Large intestine (tissue), 3 donors: ENCODE measurements around the gene FSTL5. TPM values are rescaled to one million over a fixed set of nuclear protein-coding genes. Genes with fewer than 3 reads are reported as not detected.

Source experiments
- DNase-seq, 2 donors: peaks; one replicate each; pipeline versions ENCODE4 v3.0.0 to v3.0.0-alpha.2; 2013
- H3K27ac ChIP-seq: one replicate; pipeline ENCODE4 v1.5.1; 2013; ENCODE audit warnings: low read length
- H3K27me3 ChIP-seq: 2 replicates; pipeline ENCODE4 v1.6.1; 2013; ENCODE audit warnings: low read length; ENCODE audit not compliant: control insufficient read depth, insufficient read depth
- H3K36me3 ChIP-seq: 2 replicates; pipeline ENCODE4 v1.6.1; 2013; ENCODE audit warnings: low read length; ENCODE audit not compliant: control insufficient read depth, insufficient read depth
- H3K4me1 ChIP-seq: one replicate; pipeline ENCODE4 v1.6.1; 2013; ENCODE audit warnings: low read length; ENCODE audit not compliant: control insufficient read depth, insufficient read depth
- H3K4me3 ChIP-seq: one replicate; pipeline ENCODE4 v1.5.1; 2013; ENCODE audit warnings: low read length
- H3K9me3 ChIP-seq: one replicate; pipeline ENCODE4 v1.6.1; 2013; ENCODE audit warnings: mild to moderate bottlenecking, low read depth, low read length, moderate library complexity; ENCODE audit not compliant: control insufficient read depth
- WGBS: methylation state at CpG from one replicate; pipeline ENCODE4 v1.1.5; 2013; ENCODE audit warnings: low lambda C conversion rate; ENCODE audit not compliant: insufficient coverage; 5-methylcytosine and 5-hydroxymethylcytosine counted together
- polyA plus RNA-seq: library from polyadenylated mRNA; unstranded; fragments of 120-200 nt; gene quantifications from one replicate; pipeline ENCODE4 v1.2.1, GENCODE V29; 2013

Gene FSTL5
- polyA plus RNA-seq, 1 donor: 7.0 TPM

DNA sequence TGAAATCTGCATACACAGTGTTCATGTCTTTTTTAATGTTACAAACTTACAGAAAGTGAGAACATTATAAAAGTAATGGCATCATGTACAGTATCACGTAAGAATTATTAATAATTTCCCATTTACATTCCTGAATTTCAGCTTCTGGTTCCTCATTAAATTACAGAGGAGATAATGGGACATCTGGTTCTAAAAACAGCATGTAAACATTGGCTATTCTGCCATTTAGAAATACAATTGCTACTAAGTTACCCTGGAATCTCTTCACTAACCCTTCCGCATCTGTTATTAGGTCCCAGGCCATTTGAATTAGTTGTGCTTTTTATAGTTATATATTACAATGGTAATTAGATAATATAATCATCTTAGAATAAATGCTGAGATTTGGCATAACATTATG lies 505.1 kb downstream of the FSTL5 start:
- no peaks in the 10 kb centered on the region for H3K27me3 ChIP-seq
- WGBS: 67% methylated on average over 1 of the region's 2 CpGs
- no peak overlapping the region for H3K4me3 ChIP-seq
- no peaks in the 10 kb centered on the region for H3K4me1 ChIP-seq
- H3K36me3 ChIP-seq: no peaks in the 10 kb centered on the region
- H3K9me3 ChIP-seq: no peaks in the 10 kb centered on the region
- no peak overlapping the region for H3K27ac ChIP-seq
- no peak for DNase-seq

DNA sequence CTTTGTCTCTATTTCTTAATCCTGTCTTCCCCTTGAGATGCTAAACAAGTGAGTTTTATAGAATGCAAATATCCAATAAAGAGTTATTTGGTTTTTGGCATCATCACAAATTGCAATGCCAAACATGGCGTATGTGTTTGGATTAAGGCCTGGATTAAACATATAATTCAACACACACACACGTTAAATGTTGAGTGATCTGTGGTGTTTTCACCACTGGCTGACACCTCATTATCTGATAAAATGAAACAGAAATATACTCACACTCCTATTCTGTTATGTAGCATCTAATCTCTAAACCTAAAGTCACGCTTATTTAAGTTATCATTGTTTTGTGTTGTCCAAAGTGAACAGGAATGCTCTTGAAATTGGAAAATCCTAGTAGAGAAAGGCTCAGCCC lies 506.2 kb downstream of the FSTL5 start:
- DNase-seq: no peak
- no CpG with 5 or more reads among the region's 3 CpGs for WGBS
- Histone ChIP-seq H3K36me3 (no peaks in the 10 kb centered on the region), H3K27ac (no peak overlapping the region), H3K9me3 (no peaks in the 10 kb centered on the region), H3K4me3 (no peak overlapping the region), H3K27me3 (no peaks in the 10 kb centered on the region), H3K4me1 (no peaks in the 10 kb centered on the region)

DNA sequence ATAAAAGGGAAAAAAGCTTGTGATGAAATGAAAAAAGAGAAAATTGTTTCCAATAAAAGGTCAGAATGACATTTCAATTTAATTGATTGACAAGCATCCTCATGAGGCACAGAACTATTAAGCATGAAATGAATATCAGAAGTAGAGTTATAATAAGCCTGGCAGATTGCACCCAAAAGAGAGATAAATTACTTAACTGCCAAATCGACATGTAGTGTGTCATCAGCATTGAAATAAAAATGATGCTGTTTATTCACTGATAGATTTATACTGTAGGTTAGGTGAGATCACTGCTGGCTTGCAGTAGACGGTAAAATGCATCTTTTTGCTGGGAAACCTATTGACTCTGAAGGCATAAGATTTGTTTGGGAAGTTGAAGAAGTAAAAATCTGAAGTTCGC lies 507.2 kb downstream of the FSTL5 start:
- no peaks in the 10 kb centered on the region for H3K4me1 ChIP-seq
- DNase-seq: no peak
- H3K27me3 ChIP-seq: no peaks in the 10 kb centered on the region
- no peaks in the 10 kb centered on the region for H3K36me3 ChIP-seq
- no peaks in the 10 kb centered on the region for H3K9me3 ChIP-seq
- no peak overlapping the region for H3K27ac ChIP-seq
- WGBS: 83% methylated on average over 2 of the region's 3 CpGs
- H3K4me3 ChIP-seq: no peak overlapping the region

GRCh38 chr4:161655148-161655547 lies 508.7 kb downstream of the FSTL5 start:
- Histone ChIP-seq H3K27me3 (no peaks in the 10 kb centered on the region), H3K9me3 (no peaks in the 10 kb centered on the region), H3K36me3 (no peaks in the 10 kb centered on the region), H3K4me1 (no peaks in the 10 kb centered on the region), H3K27ac (no peak overlapping the region), H3K4me3 (no peak overlapping the region)
- no CpG with 5 or more reads among the region's 2 CpGs for WGBS
- DNase-seq: no peak

DNA sequence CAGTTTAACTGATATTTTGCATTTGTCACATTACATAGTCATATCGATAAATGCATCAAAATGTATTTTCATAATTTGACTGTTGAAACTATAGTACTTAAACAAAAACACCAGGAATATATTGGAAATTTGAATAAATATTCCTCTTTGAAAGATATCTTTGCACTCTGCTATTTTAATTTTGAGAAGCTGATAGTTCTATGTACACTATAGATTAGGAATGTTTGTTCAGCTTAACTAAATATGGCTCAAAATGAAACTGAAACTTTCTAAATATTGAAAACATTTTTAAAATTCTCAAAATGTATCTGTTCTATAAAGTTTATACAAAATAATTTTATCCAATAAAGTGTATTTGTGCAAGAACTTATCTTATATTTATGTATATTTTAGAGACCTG lies 510.1 kb downstream of the FSTL5 start:
- Histone ChIP-seq H3K4me1 (no peaks in the 10 kb centered on the region), H3K36me3 (no peaks in the 10 kb centered on the region), H3K4me3 (no peak overlapping the region), H3K9me3 (no peaks in the 10 kb centered on the region), H3K27ac (no peak overlapping the region), H3K27me3 (no peaks in the 10 kb centered on the region)
- no peak for DNase-seq
- WGBS: 80% methylated on average over 1 of the region's 1 CpG

GRCh38 chr4:161651586-161651985 lies 512.2 kb downstream of the FSTL5 start:
- Histone ChIP-seq H3K4me3 (no peak overlapping the region), H3K27ac (no peak overlapping the region), H3K36me3 (no peaks in the 10 kb centered on the region), H3K27me3 (no peaks in the 10 kb centered on the region), H3K4me1 (no peaks in the 10 kb centered on the region), H3K9me3 (no peaks in the 10 kb centered on the region)
- no peak for DNase-seq
- WGBS: no CpG with 5 or more reads among the region's 2 CpGs

- Histone ChIP-seq H3K4me3 (no peak overlapping the region), H3K36me3 (no peaks in the 10 kb centered on the region), H3K27me3 (no peaks in the 10 kb centered on the region), H3K27ac (no peak overlapping the region), H3K4me1 (no peaks in the 10 kb centered on the region), H3K9me3 (no peaks in the 10 kb centered on the region)
- 95% methylated on average over 4 of the region's 5 CpGs for WGBS
- DNase-seq: no peak
These were observed 513.0 kb downstream of the FSTL5 start for GRCh38 chr4:161650812-161651211.

DNA sequence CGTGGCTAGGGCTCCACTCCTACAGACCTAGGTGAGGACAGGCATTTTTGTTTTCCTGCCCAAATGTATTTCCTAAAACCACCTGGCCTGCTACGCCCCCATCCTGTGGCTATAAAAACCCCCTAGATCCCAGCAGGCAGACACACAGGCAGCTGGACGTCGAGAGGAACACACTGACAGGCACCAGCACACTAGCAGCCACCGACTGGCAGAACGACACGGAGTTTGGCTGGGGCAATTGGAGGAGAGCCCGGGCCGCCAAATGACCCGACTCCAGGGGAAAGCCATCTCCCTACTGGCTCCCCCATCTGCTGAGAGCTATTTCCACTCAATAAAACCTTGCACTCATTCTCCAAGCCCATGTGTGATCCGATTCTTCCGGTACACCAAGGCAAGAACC lies 516.0 kb downstream of the FSTL5 start:
- no peak overlapping the region for H3K27ac ChIP-seq
- no peaks in the 10 kb centered on the region for H3K36me3 ChIP-seq
- no peaks in the 10 kb centered on the region for H3K9me3 ChIP-seq
- no peak for DNase-seq
- WGBS: no CpG with 5 or more reads among the region's 12 CpGs
- no peaks in the 10 kb centered on the region for H3K4me1 ChIP-seq
- H3K27me3 ChIP-seq: no peaks in the 10 kb centered on the region
- H3K4me3 ChIP-seq: no peak overlapping the region

- Histone ChIP-seq H3K36me3 (no peaks in the 10 kb centered on the region), H3K9me3 (no peaks in the 10 kb centered on the region), H3K27me3 (no peaks in the 10 kb centered on the region), H3K27ac (no peak overlapping the region), H3K4me3 (no peak overlapping the region), H3K4me1 (no peaks in the 10 kb centered on the region)
- DNase-seq: no peak
- no CpG with 5 or more reads among the region's 1 CpG for WGBS
These were observed 521.1 kb downstream of the FSTL5 start for GRCh38 chr4:161642708-161643107.

DNA sequence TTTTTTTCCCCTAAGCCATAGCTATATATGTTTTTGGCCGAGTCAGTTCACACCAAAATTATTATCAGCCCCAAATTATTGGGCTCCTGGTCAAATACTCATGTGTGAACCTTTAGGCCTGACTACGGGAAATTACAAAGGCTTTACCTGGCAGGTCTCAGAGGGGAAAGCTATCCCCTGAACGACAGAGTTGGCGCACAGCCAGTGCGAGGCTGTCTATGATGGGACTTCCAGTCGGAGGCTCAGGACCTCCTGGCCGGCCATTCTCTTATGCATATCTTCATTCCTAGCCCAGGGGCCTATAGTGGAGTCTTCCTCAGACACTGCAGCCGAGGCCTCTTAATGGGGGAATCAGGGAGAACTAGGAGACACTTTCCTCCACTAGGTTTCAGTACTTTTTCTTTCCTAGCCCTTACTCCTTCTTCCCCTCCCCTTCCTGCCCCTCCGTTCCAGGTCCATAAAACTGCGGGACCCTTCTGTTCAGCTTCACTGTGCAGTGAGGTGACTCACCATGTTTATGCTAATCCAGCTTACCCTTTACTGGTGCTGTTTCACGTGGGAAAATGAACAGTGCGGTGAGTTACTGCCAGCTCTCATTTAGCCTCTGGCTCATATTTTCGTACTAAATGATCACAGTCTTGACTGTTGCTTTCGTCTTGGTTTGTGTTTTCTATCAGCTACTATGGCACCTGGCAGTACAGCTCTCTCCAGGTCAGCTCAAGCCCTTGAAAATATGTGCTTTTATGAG lies 533.9 kb downstream of the FSTL5 start:
- no peaks in the 10 kb centered on the region for H3K9me3 ChIP-seq
- H3K4me1 ChIP-seq: no peaks in the 10 kb centered on the region
- H3K27me3 ChIP-seq: no peaks in the 10 kb centered on the region
- no peaks in the 10 kb centered on the region for H3K36me3 ChIP-seq
- DNase-seq: no peak
- no CpG with 5 or more reads among the region's 14 CpGs for WGBS
- no peak overlapping the region for H3K4me3 ChIP-seq
- H3K27ac ChIP-seq: no peak overlapping the region
